GM19395 (cell line): ENCODE results near the gene AUTS2.

Experiments used
- ATAC-seq: cut with Tn5 transposase; IDR thresholded peaks from one replicate; pipeline ENCODE4 v1.9.1; 2021; ENCODE audit warnings: mild to moderate bottlenecking, moderate library complexity; ENCODE audit not compliant: unreplicated experiment

AUTS2 gene

DNA sequence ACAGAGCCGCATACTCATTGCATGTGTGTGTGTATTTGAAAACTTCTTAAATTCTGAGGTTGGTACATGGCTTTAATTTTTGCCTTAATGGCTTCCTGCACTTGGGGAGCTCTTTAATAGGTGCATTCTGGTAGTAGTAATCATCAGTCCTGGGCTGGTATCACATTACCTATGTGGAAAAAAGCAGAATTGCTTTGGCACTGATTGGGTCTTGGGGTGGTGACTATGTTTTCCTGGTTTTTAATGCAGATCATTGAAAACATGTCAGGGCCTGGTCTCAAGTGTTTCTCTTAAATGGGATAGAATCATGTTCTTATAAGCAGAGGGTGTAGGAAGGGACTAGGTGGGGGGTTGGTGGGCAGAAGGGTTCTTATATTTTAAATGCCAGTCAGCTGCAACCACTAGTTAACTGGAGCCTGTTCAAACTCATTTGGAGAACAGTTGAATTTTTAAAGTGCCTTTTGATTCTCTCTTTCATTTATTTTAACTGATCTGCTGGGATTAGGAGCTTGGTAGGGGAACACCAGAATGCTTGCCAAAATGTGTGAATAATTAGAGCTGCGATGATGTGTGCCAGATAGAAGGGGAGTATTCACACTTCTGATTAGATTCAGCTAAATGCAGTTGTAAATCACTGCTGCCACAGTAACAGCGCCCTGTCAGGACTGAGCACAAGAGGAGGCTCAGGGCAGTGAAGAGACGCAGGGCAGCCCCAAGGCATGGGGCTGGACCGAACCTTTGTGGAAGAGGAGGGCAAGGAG, 900.1 kb downstream of the AUTS2 start:
- ATAC-seq, result no peak

DNA sequence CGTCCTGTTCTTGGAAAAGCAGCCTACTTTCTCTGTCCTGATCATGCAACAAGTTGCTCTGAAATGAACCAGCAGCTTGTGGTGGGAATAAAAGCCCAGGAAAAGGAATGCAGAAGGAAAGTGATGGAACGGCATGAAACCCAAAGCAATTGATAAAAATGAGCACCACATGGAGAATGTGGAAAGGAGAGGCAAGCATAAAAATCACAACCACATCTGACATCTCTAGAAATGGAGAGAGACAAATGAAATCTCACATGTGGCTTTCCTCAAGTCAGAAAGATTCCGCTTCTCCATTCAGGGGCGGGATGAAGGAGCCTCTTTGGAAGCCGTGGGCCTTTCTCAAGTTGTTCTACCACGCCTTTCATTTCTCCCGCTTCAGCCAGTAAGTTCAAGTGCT, 902.0 kb downstream of the AUTS2 start:
- ATAC-seq, result no peak

DNA sequence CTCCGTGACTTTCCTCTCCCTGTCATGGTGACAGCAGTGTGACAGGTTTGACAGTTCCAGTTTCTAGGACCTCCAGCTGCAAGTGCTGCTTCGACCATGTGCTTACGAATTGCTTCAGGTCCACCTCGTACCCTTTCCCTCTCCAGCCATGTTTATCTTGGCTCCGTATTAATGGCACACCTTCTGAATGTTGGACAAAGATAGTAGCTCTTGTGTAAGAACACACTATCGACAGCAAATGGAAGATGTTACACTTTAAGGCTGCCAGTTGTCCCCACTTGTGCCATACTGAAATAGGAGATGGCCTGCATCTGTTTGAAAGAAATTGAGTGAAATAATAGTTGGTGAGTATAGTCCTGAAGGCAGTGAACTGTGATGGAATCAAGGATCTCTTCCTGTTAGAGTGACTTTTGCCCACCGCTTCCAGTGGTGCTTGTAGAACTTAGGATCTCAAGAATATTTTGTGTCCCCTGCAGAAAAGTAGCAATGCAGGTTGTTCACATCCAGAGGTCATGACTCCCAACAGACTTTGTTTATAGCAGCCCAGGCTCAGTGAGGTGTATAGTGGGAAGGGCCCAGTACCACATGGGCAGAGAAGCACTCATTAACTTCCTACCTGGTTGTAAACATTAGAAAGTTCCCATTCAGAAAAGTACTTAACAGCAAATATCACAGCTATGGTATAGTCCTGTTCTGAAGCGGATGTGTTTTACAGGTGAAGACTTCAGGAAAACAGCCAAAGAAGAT, 904.0 kb downstream of the AUTS2 start:
- ATAC-seq, result no peak

DNA sequence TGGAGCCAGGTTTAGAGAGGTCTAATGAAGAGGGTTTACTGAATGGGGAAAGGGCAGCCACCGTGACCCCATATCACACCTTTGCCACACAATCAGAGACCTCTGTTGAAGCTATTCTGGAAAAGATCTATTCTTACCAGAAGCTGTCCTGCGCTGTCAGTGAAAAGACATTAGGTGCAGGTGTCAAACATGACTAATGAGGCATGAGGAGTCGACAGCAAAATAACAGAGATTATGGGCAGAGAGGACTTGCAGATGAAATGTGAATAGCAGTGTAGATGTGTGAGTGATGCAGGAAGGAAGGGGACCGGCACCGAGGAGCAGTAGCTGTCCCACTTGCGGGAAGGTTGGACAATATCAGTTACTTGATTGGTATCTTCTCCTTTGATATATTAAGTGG, 906.0 kb downstream of the AUTS2 start:
- ATAC-seq, result no peak

DNA sequence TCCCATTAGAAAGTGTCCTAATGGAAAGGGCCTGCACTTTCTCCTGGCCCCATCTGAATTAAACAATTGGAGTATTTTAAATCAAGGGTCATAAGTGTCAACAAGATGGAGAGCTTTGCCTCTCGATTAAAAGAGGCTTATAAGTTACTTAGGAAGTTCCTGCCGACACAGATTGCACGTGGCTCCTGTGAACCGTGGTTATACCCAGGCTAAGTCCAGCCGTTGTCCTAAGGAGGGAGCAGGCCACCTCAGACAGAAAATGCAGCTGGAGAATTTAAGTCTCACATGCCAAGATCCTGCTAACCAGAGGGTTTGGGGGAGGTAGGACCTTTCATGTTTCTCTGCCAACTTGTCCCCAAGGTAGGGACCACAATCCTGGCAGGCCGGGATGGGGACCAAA, 907.2 kb downstream of the AUTS2 start:
- ATAC-seq, result no peak

DNA sequence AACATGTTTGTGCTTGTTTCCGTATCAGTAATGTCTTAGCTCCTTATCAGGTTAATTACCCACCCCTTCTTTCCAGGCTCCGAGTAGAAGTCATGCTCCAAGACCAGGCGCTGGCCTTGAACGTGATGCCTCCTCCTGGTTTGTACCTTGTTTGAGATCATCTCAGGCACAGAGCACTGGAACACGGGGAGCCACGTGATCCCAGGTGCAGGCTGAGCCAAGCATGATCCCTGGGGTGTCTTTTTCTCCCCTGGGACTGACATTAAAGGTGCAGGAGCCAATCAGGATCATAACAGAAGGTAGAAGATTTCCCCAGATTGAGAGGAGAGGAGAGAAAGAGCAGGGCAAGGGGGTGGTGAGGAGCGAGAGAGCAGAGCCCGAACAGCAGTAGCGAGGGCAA, 907.6 kb downstream of the AUTS2 start:
- no peak for ATAC-seq

DNA sequence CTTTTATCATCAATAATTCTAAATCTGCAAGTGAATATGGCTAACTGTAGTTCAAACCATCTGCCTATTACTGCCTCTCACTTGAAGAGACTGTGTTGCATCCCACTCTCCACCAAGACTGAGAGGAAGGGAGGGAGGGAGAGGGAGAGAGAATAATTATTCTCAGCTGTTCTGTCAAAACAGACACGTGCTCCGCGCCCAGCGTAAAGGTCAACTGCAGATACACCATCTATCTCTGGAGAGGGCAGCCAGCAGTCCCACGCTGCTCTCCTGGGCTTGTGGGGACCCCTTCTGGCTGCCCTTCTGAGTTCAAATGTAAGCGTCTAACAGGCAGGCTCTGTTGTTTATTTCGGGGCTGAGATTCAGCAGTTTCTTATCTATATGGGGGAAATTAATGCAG, 908.2 kb downstream of the AUTS2 start:
- no peak for ATAC-seq

DNA sequence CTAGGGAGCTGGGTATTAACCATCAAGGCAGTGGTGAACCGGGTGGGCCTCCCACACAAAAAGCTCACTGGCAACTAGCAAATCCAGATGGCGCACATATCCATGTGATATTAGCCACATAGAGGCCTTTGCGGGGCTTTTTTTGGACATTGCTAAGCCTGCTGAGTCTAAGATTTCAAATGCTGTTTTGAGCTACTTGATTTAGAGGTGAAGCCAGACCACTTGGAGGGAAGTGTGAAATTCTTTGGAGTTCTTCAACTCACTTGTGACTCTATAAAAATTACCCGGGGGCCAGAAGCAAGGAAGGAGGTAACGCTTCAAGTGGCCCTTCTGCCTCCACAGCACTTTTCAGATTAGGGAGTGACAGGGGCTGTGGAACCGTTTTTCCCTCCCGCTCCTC, 913.9 kb downstream of the AUTS2 start:
- no peak for ATAC-seq

DNA sequence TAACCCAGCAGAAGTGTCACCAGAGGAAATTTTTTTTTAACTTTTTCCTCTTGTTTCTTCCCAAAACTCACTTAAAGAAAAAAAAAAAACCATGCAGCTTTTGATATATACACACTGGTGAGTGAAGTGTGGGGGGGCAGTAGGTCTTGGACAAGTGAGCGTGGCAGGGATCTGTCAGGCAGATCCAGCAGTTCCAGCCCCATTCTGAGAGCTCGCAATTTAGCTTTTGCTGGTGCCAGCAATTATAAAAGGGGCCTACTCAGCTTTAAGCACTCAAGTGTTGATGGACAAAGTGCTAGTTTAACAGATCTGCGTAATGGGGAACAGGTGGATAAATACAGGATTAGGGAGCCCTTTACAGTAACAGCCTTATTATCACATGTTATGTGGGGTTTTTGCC, 914.5 kb downstream of the AUTS2 start:
- no peak for ATAC-seq

DNA sequence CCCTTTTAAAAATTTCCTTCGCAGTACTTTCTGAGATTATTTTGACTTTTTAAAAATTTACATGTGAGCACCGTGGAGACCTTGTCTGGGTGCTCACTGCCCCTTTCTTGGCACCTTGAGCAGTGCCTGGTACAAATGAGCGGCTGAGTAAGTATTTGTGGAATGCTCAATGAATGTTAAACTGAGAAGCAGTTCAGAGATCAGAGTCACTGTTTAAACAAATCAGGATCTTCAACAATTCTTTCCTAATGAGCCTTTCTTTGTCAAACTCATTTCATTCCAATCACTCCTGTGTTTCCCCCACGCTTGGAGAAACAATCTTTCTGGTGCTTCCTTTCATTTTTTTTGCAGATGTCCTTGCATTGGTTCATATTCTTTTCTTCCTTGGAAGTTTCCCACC, 922.3 kb downstream of the AUTS2 start:
- ATAC-seq, result no peak

DNA sequence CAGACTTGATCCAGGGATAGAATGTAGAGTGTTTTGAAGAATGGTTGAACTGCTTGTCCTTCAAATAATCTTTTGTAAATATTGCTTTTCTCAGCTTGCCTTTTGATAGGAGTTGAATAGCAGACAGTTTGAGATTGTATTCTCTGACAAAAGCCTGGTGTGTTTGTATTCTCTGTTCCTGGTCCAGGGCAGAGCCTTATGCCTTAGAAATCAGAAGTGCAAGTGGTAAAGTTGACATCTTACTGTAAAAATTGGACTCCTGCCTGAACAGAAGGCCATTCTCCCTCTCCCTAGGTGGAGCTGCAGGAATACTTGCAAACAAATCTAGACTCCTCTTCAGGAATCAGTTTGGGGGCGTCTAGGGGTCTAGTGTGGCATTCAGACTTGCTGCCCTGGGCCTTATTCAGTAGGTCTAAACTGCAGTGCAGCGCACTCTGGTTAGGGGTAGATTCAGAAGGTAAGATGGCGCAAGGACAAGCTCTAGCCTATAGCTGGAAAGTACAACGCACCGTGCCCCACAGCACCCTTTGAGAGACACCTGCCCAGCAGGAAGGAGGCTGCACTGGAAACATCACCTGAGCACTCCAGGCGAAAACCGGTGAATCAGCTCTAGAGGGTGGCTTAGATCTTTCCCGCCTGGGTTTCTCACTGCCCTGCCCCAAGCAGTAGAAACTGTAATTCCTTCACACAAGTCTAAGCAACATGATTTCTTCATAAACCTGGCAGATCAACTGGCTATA, 925.1 kb downstream of the AUTS2 start:
- ATAC-seq, result no peak

DNA sequence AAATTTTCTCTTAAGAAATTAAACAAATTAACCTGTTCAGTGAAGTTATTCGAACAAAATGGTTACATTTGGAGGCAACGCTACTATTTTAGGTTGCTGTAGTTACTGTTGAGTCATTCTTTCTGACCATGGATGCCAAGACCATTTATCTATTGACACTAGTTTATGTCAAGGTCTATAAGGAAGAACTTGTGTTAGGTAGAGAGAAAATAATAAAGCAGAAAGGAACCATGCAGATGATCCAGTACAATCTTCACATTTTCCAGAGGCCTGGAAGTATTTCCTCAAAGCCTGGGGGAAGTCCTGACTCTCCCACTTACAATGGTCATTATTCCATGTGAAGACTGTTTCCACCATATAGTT, 925.7 kb downstream of the AUTS2 start:
- no peak for ATAC-seq

DNA sequence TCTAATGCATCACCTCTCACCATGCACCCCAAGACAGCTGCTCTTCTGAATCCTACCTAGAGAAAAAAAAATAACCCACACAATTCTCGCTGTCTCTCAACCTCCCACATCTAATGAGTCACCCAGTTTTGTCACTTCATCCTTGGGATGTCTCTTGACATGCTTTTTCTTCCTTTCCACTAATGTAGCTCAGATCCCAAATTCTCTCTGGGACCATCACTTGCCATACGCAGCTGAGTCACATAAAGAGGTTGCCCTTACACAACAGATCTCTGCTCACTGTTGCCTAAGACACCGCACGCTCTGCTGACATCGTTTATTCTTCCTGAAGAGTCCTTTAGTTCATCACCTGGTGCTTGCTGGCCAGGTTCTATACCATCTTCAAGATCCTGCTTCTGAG, 927.7 kb downstream of the AUTS2 start:
- ATAC-seq, result no peak

DNA sequence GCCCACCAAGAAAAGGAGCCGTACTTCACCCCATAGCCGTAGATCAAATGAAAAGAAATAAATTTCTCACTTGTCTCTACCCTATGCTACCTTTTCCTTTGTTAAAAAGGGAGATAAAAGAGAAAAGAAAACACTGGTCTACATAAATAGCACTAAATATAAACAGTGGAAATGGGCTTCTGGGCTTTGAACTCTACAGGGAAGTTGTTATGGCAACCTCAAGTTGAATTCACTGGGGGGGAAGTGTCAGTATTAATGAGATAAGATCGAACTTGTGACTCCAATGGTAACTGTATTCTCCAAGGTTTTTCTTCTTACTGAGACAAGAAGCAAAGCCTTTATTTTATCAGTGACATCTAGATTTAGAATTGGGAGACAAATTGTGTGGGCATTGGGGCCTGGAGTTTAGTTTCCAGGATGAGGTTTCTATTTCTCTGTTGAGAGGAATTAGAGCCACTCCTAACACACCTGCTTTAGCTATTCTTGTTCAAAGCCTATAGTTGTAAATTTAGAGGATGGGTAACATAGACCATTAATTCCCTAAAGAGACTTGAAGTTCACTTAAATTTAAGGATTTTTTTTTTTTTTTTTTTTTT, 929.3 kb downstream of the AUTS2 start:
- no peak for ATAC-seq

DNA sequence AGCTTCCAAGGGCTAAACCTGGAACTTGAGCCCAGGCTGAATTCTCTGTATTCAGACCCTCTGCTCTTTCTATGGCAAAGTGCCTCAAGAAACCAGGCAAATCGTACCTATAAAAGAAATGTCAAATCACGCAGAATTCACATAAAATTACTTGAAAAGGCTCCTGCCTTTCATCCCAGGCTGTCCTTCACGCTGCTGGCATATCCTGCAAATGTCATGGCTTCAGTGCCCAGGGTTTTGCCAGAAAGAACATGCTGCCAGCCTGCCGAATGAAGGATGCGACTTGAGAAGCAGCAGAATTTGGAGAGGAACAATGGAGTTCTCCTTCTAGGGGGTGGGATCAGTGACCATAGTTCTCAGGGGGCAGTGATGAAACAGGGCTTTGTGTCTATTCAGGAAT, 931.2 kb downstream of the AUTS2 start:
- ATAC-seq, result no peak

DNA sequence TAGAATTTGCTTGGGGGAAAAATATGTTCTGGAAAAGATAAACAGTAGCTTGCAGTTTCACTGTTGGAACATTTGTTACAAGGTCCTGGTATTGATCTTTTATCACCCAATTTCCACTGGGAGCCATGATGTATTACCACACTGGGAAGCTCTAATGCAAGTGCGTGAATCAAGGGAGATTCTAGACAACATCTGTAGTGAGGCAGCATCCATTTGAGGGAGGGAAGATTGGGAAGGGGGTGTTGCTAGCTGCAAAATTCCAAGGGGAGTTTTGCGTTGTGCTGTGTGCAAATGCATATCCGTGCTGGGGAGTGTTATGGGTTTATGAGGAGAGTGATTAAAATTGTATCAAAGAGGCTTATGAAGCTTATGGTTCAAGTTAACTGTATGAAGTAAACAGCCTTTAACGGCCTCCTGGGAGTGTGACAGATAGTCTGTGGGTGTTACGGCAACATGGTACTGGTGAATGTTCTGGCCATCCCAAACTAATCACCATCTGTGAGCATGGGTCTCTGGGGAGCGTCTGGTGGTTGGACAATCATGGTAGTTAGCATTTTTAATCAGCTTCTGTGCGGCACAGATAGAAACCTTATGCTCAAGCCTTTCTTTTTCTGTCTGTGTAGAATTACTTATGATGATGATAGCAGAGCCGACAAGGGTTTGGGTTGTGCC, 931.8 kb downstream of the AUTS2 start:
- no peak for ATAC-seq

DNA sequence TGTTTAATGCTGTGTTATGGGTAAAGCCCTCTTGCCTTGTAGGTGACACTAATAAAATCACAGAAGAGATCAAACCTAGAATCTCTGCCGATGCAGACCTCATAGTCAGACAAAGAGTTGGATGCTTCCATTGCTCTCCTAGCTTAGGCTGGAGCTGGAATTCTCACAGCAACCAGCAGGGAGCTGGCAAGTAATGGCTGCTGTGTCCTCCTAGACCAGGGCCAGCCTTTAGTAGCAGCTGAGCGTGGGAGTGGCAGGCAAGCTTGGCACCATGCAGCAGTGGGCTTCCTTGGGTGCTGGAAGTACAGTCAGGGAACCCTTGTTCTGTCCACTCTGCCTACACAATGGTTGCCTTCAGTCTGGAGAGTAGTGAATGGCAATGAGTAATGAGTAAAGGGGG, 935.3 kb downstream of the AUTS2 start:
- no peak for ATAC-seq

DNA sequence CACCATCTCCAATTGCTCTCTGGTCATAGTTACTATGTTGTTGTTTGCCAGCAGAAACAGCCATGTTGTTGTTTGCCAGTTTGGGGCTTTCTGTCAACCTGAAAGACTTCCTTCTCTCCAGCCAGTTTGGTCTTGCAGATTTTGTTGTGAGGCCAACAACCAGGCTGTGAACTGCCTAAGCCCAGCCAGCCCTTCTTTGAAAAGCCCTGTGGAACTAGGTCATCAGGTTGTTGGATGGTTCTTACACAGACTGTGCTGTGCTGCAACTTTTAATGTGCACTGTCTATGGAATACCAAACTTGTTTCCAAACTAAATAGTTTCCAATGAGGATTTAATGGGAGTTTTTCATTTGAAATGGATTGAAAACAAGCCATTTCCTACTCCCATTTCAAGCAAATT, 940.9 kb downstream of the AUTS2 start:
- ATAC-seq, result no peak

DNA sequence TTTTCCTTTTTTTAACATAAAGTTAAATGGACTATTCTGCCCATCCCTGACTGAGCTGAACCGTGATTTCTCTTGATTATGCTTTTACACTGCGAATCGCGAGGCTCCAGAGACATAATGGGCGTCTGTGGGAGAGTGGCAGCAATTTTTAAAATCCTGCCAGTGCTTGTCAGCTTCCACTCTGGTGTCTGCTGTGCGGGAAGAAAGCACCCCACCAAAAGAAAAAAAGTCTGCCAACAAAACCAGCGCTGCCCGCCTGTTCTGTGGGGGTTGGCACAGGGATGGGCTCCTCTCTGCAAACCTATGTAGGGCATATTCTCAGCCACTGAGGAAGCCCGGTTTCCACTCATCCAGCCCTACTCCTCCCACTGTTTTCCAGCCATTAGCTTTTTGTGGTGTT, 941.3 kb downstream of the AUTS2 start:
- no peak for ATAC-seq

DNA sequence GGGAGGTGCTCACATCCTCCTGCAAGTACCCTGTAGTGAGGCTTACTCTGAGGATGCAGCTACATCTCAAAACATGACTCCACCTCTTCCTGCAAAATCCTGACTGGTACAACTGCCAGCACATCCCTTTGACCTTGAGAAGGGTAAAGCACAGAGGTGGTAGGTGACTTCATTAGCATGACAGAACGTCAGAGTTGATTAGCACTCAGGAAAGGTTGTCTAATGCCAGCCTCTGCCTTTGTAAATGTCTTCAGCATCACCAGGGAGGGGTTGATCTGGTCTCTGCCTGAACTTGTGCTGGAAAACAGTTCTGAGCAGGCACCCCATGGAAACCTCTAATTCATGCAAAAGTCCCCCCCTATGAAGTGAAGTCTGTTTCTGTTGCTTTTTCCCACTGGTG, 942.4 kb downstream of the AUTS2 start:
- ATAC-seq, result no peak

DNA sequence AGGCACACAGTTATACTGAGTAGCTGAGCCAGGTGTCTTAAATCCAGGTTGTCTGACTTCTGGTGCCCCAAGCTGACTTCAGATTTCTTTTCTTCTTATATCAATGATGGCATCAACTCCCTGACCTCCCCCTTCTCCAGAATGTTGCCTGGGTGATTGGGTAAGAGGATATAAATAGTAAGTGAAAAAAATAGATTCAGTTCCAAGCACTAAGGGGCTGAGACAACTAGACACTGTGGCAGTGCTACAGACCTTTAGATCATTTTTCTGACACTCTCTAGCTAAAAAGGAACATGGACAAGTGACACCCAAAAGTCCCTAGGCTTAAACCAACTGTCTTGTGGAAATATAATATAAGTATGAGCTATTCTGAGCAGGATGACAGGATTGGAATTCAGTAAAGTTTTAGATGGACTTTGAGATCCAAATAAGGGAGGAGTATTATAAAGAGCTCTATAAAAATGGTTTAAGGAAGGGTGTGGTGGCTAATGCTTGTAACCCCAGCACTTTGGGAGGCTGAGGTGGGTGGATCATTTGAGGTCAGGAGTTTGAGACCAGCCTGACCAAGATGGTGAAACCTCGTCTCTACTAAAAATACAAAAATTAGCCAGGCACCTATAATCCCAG, 944.6 kb downstream of the AUTS2 start:
- no peak for ATAC-seq
